ENCODE results near the gene FERMT3.

Gene FERMT3

GRCh38 chr11:64178951-64179639 lies 27.4 kb upstream of the FERMT3 start:
- Histone ChIP-seq H3K27me3 (no peaks in the 10 kb centered on the region), H3K4me3 (ENCODE audit: low read depth, low read length) (no peak overlapping the region), H3K36me3 (no peaks in the 10 kb centered on the region), H3K4me1 (no peaks in the 10 kb centered on the region; the same call in 1 of the 2 replicates), H3K9me3 (no peaks in the 10 kb centered on the region)
- DNase-seq, result no peak
- TF ChIP-seq CTCF (IDR thresholded peaks at IDR 0.05; ENCODE audit: low read depth, low read length), result no peak

GRCh38 chr11:64180891-64181290 lies 25.6 kb upstream of the FERMT3 start:
- no peaks in the 10 kb centered on the region for H3K9me3 ChIP-seq
- H3K4me1 ChIP-seq, result no peaks in the 10 kb centered on the region; the same call in 1 of the 2 replicates
- TF ChIP-seq CTCF (IDR thresholded peaks at IDR 0.05; ENCODE audit: low read depth, low read length), result no peak
- H3K36me3 ChIP-seq, result no peaks in the 10 kb centered on the region
- no peaks in the 10 kb centered on the region for H3K27me3 ChIP-seq
- H3K4me3 ChIP-seq (ENCODE audit: low read depth, low read length), result peak overlapping the region; percentile 31
- no peak for DNase-seq

GRCh38 chr11:64181506-64182411 lies 24.8 kb upstream of the FERMT3 start:
- DNase-seq, result peak; percentile 87
- no peak for TF ChIP-seq CTCF (IDR thresholded peaks at IDR 0.05; ENCODE audit: low read depth, low read length)
- Histone ChIP-seq H3K9me3 (no peaks in the 10 kb centered on the region), H3K36me3 (no peaks in the 10 kb centered on the region), H3K4me3 (ENCODE audit: low read depth, low read length) (peak overlapping the region; percentile 31), H3K4me1 (no peaks in the 10 kb centered on the region; the same call in 1 of the 2 replicates), H3K27me3 (no peaks in the 10 kb centered on the region)

GRCh38 chr11:64183890-64184289 lies 22.6 kb upstream of the FERMT3 start:
- Histone ChIP-seq H3K4me1 (no peaks in the 10 kb centered on the region; the same call in 1 of the 2 replicates), H3K4me3 (ENCODE audit: low read depth, low read length) (no peak overlapping the region)
- no peak for DNase-seq

GRCh38 chr11:64185175-64185692 lies 21.3 kb upstream of the FERMT3 start:
- no peaks in the 10 kb centered on the region; the same call in 1 of the 2 replicates for H3K4me1 ChIP-seq
- H3K36me3 ChIP-seq, result peaks cover 5% of the 10 kb centered on the region
- no peaks in the 10 kb centered on the region for H3K27me3 ChIP-seq
- TF ChIP-seq CTCF (IDR thresholded peaks at IDR 0.05; ENCODE audit: low read depth, low read length), result no peak
- H3K4me3 ChIP-seq (ENCODE audit: low read depth, low read length), result peak overlapping the region; percentile 65
- no peak for DNase-seq
- no peaks in the 10 kb centered on the region for H3K9me3 ChIP-seq

More at GRCh38 chr11:64183890-64184289, 22.6 kb upstream of the FERMT3 start:
- TF ChIP-seq CTCF (IDR thresholded peaks at IDR 0.05; ENCODE audit: low read depth, low read length), result no peak
- peaks cover 5% of the 10 kb centered on the region; the same call in 1 of the 2 replicates for H3K36me3 ChIP-seq
- H3K9me3 ChIP-seq, result no peaks in the 10 kb centered on the region
- no peaks in the 10 kb centered on the region for H3K27me3 ChIP-seq
